Measurements from ENCODE around the gene HOOK2.
A peak's percentile ranks its signal among the peaks of the same experiment; 100 is the strongest.

Gene HOOK2

GRCh38 chr19:12802267-12803106 lies 27.1 kb upstream of the HOOK2 start:
- Histone ChIP-seq H4K20me1 (ENCODE audit: insufficient read depth, low read length, poor library complexity, severe bottlenecking) (peaks cover 15% of the 10 kb centered on the region), H3K9me3 (ENCODE audit: insufficient read depth, low read depth, low read length) (no peaks in the 10 kb centered on the region), H3K9me2 (replicated peaks; ENCODE audit: low read depth, low read length) (no peaks in the 10 kb centered on the region), H2AFZ (ENCODE audit: low read length) (peak overlapping the region; percentile 95), H3K36me3 (ENCODE audit: insufficient read depth, low read length) (peaks cover 6% of the 10 kb centered on the region; the same call in 1 of the 2 replicates), H3F3A (ENCODE audit: low read depth) (no peaks in the 10 kb centered on the region), H3K27me3 (ENCODE audit: insufficient read depth, low read length, poor library complexity, severe bottlenecking) (no peaks in the 10 kb centered on the region), H3K9ac (ENCODE audit: low read depth, low read length, poor library complexity, severe bottlenecking) (peak overlapping the region; percentile 93), H3K4me1 (ENCODE audit: insufficient read depth, low read length, poor library complexity, severe bottlenecking) (peaks cover 29% of the 10 kb centered on the region), H3K4me2 (ENCODE audit: low read depth, low read length, poor library complexity, severe bottlenecking) (peak overlapping the region; percentile 88), H3K4me3 (ENCODE audit: low read length, poor library complexity, severe bottlenecking) (peak overlapping the region; percentile 89), H3K79me2 (ENCODE audit: insufficient read depth, low read length) (peaks cover 45% of the 10 kb centered on the region)
- TF ChIP-seq EZH2phosphoT487 (IDR thresholded peaks at IDR 0.05; ENCODE audit: borderline replicate concordance) (no peak), CTCF (conservative IDR thresholded peaks at IDR 0.05; ENCODE audit: low read length) (no peak)

GRCh38 chr19:12801466-12802266 lies 26.3 kb upstream of the HOOK2 start, which contains the start of the genes PRDX2 and THSD8:
Gene PRDX2 (minus strand): TSS chr19:12801800. CDS start chr19:12801261, 539 bp downstream.
Gene THSD8 (plus strand): TSS chr19:12802069. CDS start chr19:12802072, 3 bp downstream.
- peaks cover 6% of the 10 kb centered on the region; the same call in 1 of the 2 replicates for H3K36me3 ChIP-seq (ENCODE audit: insufficient read depth, low read length)
- no peaks in the 10 kb centered on the region for H3K27me3 ChIP-seq (ENCODE audit: insufficient read depth, low read length, poor library complexity, severe bottlenecking)
- peak within 1 kb of the TSS; percentile 93 for H3K9ac ChIP-seq (ENCODE audit: low read depth, low read length, poor library complexity, severe bottlenecking)
- peaks cover 22% of the 10 kb centered on the region for H3K4me1 ChIP-seq (ENCODE audit: insufficient read depth, low read length, poor library complexity, severe bottlenecking)
- no peaks in the 10 kb centered on the region for H3K9me2 ChIP-seq (replicated peaks; ENCODE audit: low read depth, low read length)
- H3K9me3 ChIP-seq (ENCODE audit: insufficient read depth, low read depth, low read length): no peaks in the 10 kb centered on the region
- H3K4me3 ChIP-seq (ENCODE audit: low read length, poor library complexity, severe bottlenecking): peak within 1 kb of the TSS; percentile 89
- H3K4me2 ChIP-seq (ENCODE audit: low read depth, low read length, poor library complexity, severe bottlenecking): peak within 1 kb of the TSS; percentile 88
- TF ChIP-seq EZH2phosphoT487 (IDR thresholded peaks at IDR 0.05; ENCODE audit: borderline replicate concordance) (no peak), CTCF (conservative IDR thresholded peaks at IDR 0.05; ENCODE audit: low read length) (no peak)
- peaks cover 37% of the 10 kb centered on the region for H3K79me2 ChIP-seq (ENCODE audit: insufficient read depth, low read length)
- H3F3A ChIP-seq (ENCODE audit: low read depth): no peaks in the 10 kb centered on the region
- H2AFZ ChIP-seq (ENCODE audit: low read length): peak within 1 kb of the TSS; percentile 95
- H4K20me1 ChIP-seq (ENCODE audit: insufficient read depth, low read length, poor library complexity, severe bottlenecking): peaks cover 15% of the 10 kb centered on the region

GRCh38 chr19:12800923-12801465 lies 25.6 kb upstream of the HOOK2 start:
- Histone ChIP-seq H3K36me3 (ENCODE audit: insufficient read depth, low read length) (peaks cover 6% of the 10 kb centered on the region; the same call in 1 of the 2 replicates), H2AFZ (ENCODE audit: low read length) (peak overlapping the region; percentile 95), H3F3A (ENCODE audit: low read depth) (no peaks in the 10 kb centered on the region), H3K9ac (ENCODE audit: low read depth, low read length, poor library complexity, severe bottlenecking) (peak overlapping the region; percentile 93), H3K79me2 (ENCODE audit: insufficient read depth, low read length) (peaks cover 35% of the 10 kb centered on the region), H3K9me2 (replicated peaks; ENCODE audit: low read depth, low read length) (no peaks in the 10 kb centered on the region), H3K4me3 (ENCODE audit: low read length, poor library complexity, severe bottlenecking) (peak overlapping the region; percentile 89), H3K9me3 (ENCODE audit: insufficient read depth, low read depth, low read length) (no peaks in the 10 kb centered on the region), H3K27me3 (ENCODE audit: insufficient read depth, low read length, poor library complexity, severe bottlenecking) (no peaks in the 10 kb centered on the region), H3K4me1 (ENCODE audit: insufficient read depth, low read length, poor library complexity, severe bottlenecking) (peaks cover 24% of the 10 kb centered on the region), H4K20me1 (ENCODE audit: insufficient read depth, low read length, poor library complexity, severe bottlenecking) (peaks cover 15% of the 10 kb centered on the region), H3K4me2 (ENCODE audit: low read depth, low read length, poor library complexity, severe bottlenecking) (peak overlapping the region; percentile 88)
- no peak for TF ChIP-seq CTCF (conservative IDR thresholded peaks at IDR 0.05; ENCODE audit: low read length)
- TF ChIP-seq EZH2phosphoT487 (IDR thresholded peaks at IDR 0.05; ENCODE audit: borderline replicate concordance): no peak
